Prostate gland (tissue), 2 donors: ENCODE measurements around the gene FPR3.

Source experiments
- CTCF ChIP-seq, 4 experiments: fragments of 200-600 bp in 2 of 4; fragments of 450-650 bp in 2 of 4; sonication (generic) in 2 of 4; IDR thresholded peaks; 1 replicate in 3 of 4; 2 replicates in 1 of 4; pipeline ENCODE4 v1.5.1; 2016 to 2019; ENCODE audit warnings: antibody characterized with exemption in 4 of 4, mild to moderate bottlenecking in 2 of 4, moderate library complexity in 2 of 4
- POLR2AphosphoS5 ChIP-seq: sonication (generic); formaldehyde crosslinking; IDR thresholded peaks from one replicate; pipeline ENCODE4 v1.6.1; 2017; ENCODE audit warnings: antibody characterized with exemption

GRCh38 chr19:51750400-51751094 lies 44.4 kb upstream of the FPR3 start:
- TF ChIP-seq CTCF (IDR thresholded peaks at IDR 0.05) (no peak), POLR2AphosphoS5 (no peak)
